Body of pancreas (tissue), 4 donors: ENCODE data around the gene OSTF1. TPM values are rescaled to one million over a fixed set of nuclear protein-coding genes. Genes with fewer than 3 reads are reported as not detected.

Experiments
- ATAC-seq: fragments of 150-250 bp; one replicate; pipeline ENCODE4 v1.9.1; 2016
- DNase-seq, 4 donors: peaks; one replicate each; pipeline ENCODE4 v3.0.0-alpha.2; 2019
- H3K27ac ChIP-seq, 4 donors: fragments of 200-600 bp; sonication (generic); 1 replicate in 3 of 4; 2 replicates in 1 of 4; pipeline versions ENCODE4 v1.5.1 to v1.6.1; 2016 to 2019; ENCODE audit warnings: mild to moderate bottlenecking in 1 of 4, mixed read lengths in 1 of 4, moderate library complexity in 1 of 4
- H3K27me3 ChIP-seq, 2 donors: fragments of 200-600 bp; sonication (generic); one replicate each; pipeline ENCODE4 v1.6.0; 2016; ENCODE audit warnings: mild to moderate bottlenecking in 1 of 2
- H3K36me3 ChIP-seq, 2 donors: fragments of 200-600 bp; sonication (generic); replicated peaks in 1 of 2; 2 replicates each; pipeline ENCODE4 v1.5.1; 2016; ENCODE audit warnings: low read depth in 2 of 2; ENCODE audit not compliant: insufficient read depth in 1 of 2
- H3K4me1 ChIP-seq: fragments of 200-600 bp; sonication (generic); one replicate; pipeline ENCODE4 v1.6.0; 2016
- H3K4me3 ChIP-seq, 2 donors: fragments of 200-600 bp; sonication (generic); 1 replicate in 1 of 2; 2 replicates in 1 of 2; pipeline ENCODE4 v1.5.1; 2016 to 2019
- H3K9me3 ChIP-seq, 3 donors: fragments of 200-600 bp; sonication (generic); 1 replicate in 2 of 3; 2 replicates in 1 of 3; pipeline ENCODE4 v1.5.1; 2016
- CTCF ChIP-seq, 7 experiments: fragments of 450-650 bp in 4 of 7; fragments of 200-600 bp in 3 of 7; sonication (generic) in 3 of 7; IDR thresholded peaks; one replicate each; pipeline ENCODE4 v1.5.1; 2016 to 2019; ENCODE audit warnings: antibody characterized with exemption in 7 of 7
- POLR2A ChIP-seq, 3 donors: fragments of 450-650 bp; IDR thresholded peaks; one replicate each; pipeline ENCODE4 v1.6.1; 2016; ENCODE audit warnings: antibody characterized with exemption in 3 of 3, mild to moderate bottlenecking in 2 of 3
- WGBS, 2 donors: methylation state at CpG; one replicate each; pipeline ENCODE4 v1.1.5; 2017; 5-methylcytosine and 5-hydroxymethylcytosine counted together
- intact Hi-C: fragments of 100-400 bp; cut with DNase I; formaldehyde crosslinking; loops from one replicate; pipeline ENCODE4 v1.15.1; 2023
- total RNA-seq, 2 donors: library from RNA; depleted of rRNA; stranded (reverse); fragments of >200 nt; gene quantifications; one replicate each; pipeline ENCODE4 v1.1.0, GENCODE V29; 2016

Gene OSTF1
- total RNA-seq, 2 donors from 2014 or later: 10.4 to 12.9 TPM

- WGBS, 2 donors: 84 to 96% methylated on average over 2 of the region's 2 CpGs
- Histone ChIP-seq H3K27me3 (no peaks in the 10 kb centered on the region), H3K4me1 (no peaks in the 10 kb centered on the region), H3K36me3 (peaks cover 0 to 4% of the 10 kb centered on the region in 2 donors), H3K9me3 (no peaks in the 10 kb centered on the region), H3K27ac (no peak overlapping the region), H3K4me3 (no peak overlapping the region)
- intact Hi-C loops: no loop called here
- no peak for DNase-seq
- TF ChIP-seq POLR2A (IDR thresholded peaks at IDR 0.05): no peak
- TF ChIP-seq CTCF (IDR thresholded peaks at IDR 0.05): no peak
- no peak for ATAC-seq
These were observed 40.2 kb downstream of the OSTF1 start for GRCh38 chr9:75128535-75128934.

GRCh38 chr9:75130172-75130571, 41.9 kb downstream of the OSTF1 start:
- H3K9me3 ChIP-seq: no peaks in the 10 kb centered on the region
- intact Hi-C loops: no loop called here
- ATAC-seq (no peak), DNase-seq (no peak)
- WGBS, 2 donors: 91 to 92% methylated on average over 5 of the region's 5 CpGs
- no peak overlapping the region for H3K27ac ChIP-seq
- H3K27me3 ChIP-seq: no peaks in the 10 kb centered on the region
- no peak overlapping the region for H3K4me3 ChIP-seq
- TF ChIP-seq POLR2A (IDR thresholded peaks at IDR 0.05): no peak
- TF ChIP-seq CTCF (IDR thresholded peaks at IDR 0.05): no peak
- H3K4me1 ChIP-seq: no peaks in the 10 kb centered on the region
- H3K36me3 ChIP-seq: peaks cover 0 to 6% of the 10 kb centered on the region in 2 donors

GRCh38 chr9:75130621-75131230, 42.4 kb downstream of the OSTF1 start:
- Histone ChIP-seq H3K27me3 (no peaks in the 10 kb centered on the region), H3K27ac (no peak overlapping the region), H3K9me3 (no peaks in the 10 kb centered on the region), H3K4me3 (no peak overlapping the region), H3K36me3 (peaks cover 0 to 6% of the 10 kb centered on the region in 2 donors), H3K4me1 (no peaks in the 10 kb centered on the region)
- DNase-seq (no peak), ATAC-seq (no peak)
- intact Hi-C loops: no loop called here
- TF ChIP-seq POLR2A (IDR thresholded peaks at IDR 0.05) (no peak), CTCF (IDR thresholded peaks at IDR 0.05) (no peak)
- WGBS, 2 donors: 64 to 67% methylated on average over 5 of the region's 5 CpGs

GRCh38 chr9:75131700-75132099, 43.4 kb downstream of the OSTF1 start:
- DNase-seq: no peak
- intact Hi-C loops: no loop called here
- H3K9me3 ChIP-seq: no peaks in the 10 kb centered on the region
- no peak overlapping the region for H3K27ac ChIP-seq
- ATAC-seq: no peak
- no peaks in the 10 kb centered on the region for H3K4me1 ChIP-seq
- 95 to 100% methylated on average over 3 of the region's 3 CpGs for WGBS, 2 donors
- no peak overlapping the region for H3K4me3 ChIP-seq
- no peaks in the 10 kb centered on the region for H3K27me3 ChIP-seq
- TF ChIP-seq CTCF (IDR thresholded peaks at IDR 0.05) (no peak), POLR2A (IDR thresholded peaks at IDR 0.05) (no peak)
- H3K36me3 ChIP-seq: peaks cover 0 to 7% of the 10 kb centered on the region in 2 donors

GRCh38 chr9:75132244-75132643, 43.9 kb downstream of the OSTF1 start:
- WGBS, 2 donors: 75 to 78% methylated on average over 4 of the region's 4 CpGs
- Histone ChIP-seq H3K9me3 (no peaks in the 10 kb centered on the region), H3K4me1 (no peaks in the 10 kb centered on the region), H3K36me3 (peaks cover 3 to 8% of the 10 kb centered on the region in 2 donors), H3K4me3 (no peak overlapping the region), H3K27ac (no peak overlapping the region), H3K27me3 (no peaks in the 10 kb centered on the region)
- no peak for TF ChIP-seq POLR2A (IDR thresholded peaks at IDR 0.05)
- no peak for TF ChIP-seq CTCF (IDR thresholded peaks at IDR 0.05)
- ATAC-seq (no peak), DNase-seq (no peak)
- intact Hi-C loops: no loop called here
